Left ventricle myocardium superior (tissue), 1 donor: ENCODE measurements around the gene MTA3. TPM values are rescaled to one million over a fixed set of nuclear protein-coding genes. Genes with fewer than 3 reads are reported as not detected.
A peak's percentile ranks its signal among the peaks of the same experiment; 100 is the strongest.

Experiments used
- ATAC-seq: fragments of 200-7000 bp; cut with Tn5 transposase; one replicate; pipeline ENCODE4 v1.9.1; 2020; ENCODE audit warnings: mild to moderate bottlenecking, moderate library complexity
- DNase-seq: peaks from one replicate; pipeline ENCODE4 v3.0.0-alpha.2; 2020
- intact Hi-C: fragments of 100-400 bp; cut with micrococcal nuclease; formaldehyde crosslinking; loops from one replicate; pipeline ENCODE4 v1.11.0; 2022
- total RNA-seq: library from RNA; stranded (reverse); fragmentation: NEBNext Ultra II Directional; extraction: Animal tissue kit (Norgen Biotek cat#: 25700); gene quantifications from one replicate; pipeline ENCODE4 v1.2.1, GENCODE V29; 2021
- donor health status: DM: no; HTN: yes; CAD: no; lungs with severe emphysema.

MTA3 gene
- total RNA-seq, 1 donor from 2014 or later: 17.6 TPM

- no peak for DNase-seq
- peak; percentile 10 for ATAC-seq
- intact Hi-C loops: no loop called here
Observed at GRCh38 chr2:42752816-42753813, 184.7 kb downstream of the MTA3 start.

- intact Hi-C loops: no loop called here
- ATAC-seq: peak; percentile 79
- no peak for DNase-seq
Observed at GRCh38 chr2:42754021-42754775, 185.8 kb downstream of the MTA3 start.

- DNase-seq (no peak), ATAC-seq (peak; percentile 14)
- intact Hi-C loops: no loop called here
Observed at GRCh38 chr2:42754776-42755140, 186.3 kb downstream of the MTA3 start.

DNA sequence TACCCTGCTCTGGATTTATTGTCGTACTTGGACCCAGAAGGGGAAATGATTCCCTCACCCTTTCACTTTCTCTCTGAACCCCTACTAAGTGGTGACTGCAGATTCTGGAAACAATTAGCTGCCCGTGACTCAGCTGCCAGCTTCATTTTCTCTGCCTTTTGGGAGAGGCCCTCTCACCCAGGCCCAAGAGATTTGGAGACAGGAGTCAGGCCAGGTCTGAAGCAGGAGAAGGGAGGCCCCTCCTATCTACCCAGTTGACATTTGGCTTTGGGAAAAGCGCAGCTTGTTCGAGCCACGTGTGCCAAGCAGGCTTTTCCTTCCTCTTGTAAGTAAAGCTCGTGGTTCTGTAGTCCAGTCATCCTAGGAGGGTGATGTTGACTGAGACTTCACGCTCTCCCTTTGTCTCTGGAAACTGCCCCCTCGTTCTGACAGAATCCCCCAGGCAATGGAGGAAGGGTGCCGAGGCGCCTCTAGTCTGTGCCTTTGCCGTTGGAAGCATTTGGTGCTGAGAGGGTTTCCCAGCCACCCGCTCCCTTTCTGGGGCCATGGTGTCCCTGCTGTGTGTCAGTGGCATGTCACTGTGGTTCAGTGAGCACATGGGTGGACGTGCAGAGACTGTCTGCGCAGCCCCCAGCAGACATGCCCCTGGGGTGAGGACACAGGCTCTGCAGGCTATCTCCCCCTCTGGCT lies 186.9 kb downstream of the MTA3 start:
- ATAC-seq: peak; percentile 4
- no peak for DNase-seq
- intact Hi-C loops: no loop called here

DNA sequence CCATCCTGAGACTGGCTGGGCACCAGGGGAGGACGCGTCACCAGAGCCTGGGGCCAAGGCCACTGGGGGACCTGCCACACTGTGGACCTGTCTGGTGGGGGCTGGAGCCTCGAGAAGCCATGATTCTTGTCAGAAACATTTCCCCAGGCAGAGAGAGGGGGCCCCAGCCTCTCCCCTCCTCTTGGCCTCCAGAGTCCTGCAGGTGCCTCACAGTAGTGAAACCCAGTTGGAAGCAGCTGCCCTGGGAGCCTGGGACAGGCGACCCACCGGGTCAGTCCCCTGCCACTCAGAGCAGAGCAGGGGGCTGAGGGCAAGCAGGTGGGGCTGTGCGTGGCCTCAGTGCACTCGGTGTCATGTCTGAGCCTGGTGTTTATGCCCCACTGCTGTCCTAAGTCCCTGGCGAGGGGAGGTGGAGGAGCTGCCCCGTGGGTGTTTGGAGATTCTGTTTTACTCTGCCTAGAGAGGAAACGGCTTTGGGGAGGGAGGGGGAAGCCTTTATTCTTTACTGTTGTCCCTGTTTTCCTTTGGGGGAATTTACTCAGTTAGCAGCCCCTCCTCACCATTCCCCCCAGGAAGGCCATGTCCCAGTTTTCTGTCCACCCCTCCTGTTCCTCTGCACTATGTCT lies 187.8 kb downstream of the MTA3 start:
- ATAC-seq (no peak), DNase-seq (no peak)
- intact Hi-C loops: no loop called here

- DNase-seq (no peak), ATAC-seq (no peak)
- intact Hi-C loops: no loop called here
Observed at GRCh38 chr2:42756966-42757513, 188.6 kb downstream of the MTA3 start.

DNA sequence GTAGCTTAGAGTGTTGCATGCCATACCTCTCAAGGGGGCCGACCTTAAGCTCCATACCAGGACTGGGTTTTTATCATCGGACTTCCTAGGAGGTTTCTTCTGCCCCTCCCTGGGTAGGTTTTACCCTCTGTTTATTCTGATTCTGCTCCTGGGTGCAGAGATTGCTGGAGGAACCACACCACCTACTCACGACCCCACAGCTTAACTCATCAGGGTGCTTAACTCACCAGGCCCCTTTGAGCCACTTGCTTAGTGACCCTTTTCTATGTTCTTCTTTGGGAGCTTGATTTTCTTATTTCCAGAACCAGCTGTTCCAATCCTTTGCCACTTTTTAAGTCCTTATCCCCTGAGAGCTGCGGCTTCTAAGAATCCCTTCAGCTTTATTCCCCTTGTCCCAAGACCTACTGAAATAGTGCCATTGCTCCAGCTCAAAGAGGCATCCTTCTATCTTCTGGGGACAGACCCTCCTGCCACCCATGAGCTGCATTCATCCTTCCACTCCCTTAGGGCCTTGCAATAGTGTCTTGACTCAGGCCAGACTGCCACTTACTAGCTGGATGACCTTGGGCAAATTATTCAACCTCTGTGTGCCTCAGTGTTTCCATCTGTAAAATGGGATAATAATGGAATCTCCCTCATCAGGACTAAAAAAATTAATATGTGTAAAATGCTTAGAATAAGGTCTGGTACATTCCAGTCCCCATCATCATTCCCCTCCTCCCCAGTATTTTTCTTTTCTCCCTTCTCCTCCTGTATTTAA lies 189.7 kb downstream of the MTA3 start:
- ATAC-seq (no peak), DNase-seq (no peak)
- intact Hi-C loops: no loop called here

DNA sequence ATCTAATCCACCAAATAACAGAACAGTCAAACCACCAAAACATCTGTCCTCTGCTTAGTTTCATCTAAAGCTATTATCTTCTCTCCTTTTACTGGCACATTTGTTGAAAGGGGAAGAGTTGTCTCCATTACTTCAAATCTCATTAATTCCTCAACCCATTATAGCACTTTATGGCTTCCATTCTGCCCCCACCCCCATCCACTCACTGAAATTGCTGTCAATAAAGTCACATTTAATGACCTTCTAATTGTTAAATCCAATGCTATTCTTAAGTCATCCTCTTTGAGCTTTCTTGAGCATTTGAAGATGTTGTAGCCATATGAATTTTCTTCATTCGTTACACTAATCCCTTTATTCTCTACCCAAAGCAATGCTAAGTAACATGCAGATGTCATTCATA lies 190.3 kb downstream of the MTA3 start:
- intact Hi-C loops: no loop called here
- no peak for ATAC-seq
- DNase-seq: no peak

GRCh38 chr2:42761554-42761953 lies 193.1 kb downstream of the MTA3 start:
- intact Hi-C loops: no loop called here
- DNase-seq: no peak
- ATAC-seq: no peak

DNA sequence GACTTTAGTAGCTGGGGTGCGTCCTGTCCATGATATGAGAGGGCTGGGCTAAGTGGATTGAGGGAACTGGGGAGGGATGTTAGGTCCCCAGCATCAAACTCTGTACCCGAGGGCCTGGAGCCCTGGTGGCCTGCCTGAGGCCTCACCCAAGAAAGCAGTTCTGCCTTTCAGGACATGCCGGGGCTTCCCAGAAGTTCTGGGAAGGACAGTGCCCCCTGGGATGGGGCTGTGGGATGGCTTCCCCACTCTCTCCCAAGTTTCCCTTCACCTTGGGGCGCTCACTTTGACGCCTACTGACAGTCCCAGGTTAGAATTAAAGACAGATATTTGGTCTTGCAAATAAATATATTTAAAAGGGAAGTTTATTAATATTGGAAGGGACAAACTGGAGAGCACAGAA lies 193.7 kb downstream of the MTA3 start:
- ATAC-seq (no peak), DNase-seq (no peak)
- intact Hi-C loops: no loop called here

DNA sequence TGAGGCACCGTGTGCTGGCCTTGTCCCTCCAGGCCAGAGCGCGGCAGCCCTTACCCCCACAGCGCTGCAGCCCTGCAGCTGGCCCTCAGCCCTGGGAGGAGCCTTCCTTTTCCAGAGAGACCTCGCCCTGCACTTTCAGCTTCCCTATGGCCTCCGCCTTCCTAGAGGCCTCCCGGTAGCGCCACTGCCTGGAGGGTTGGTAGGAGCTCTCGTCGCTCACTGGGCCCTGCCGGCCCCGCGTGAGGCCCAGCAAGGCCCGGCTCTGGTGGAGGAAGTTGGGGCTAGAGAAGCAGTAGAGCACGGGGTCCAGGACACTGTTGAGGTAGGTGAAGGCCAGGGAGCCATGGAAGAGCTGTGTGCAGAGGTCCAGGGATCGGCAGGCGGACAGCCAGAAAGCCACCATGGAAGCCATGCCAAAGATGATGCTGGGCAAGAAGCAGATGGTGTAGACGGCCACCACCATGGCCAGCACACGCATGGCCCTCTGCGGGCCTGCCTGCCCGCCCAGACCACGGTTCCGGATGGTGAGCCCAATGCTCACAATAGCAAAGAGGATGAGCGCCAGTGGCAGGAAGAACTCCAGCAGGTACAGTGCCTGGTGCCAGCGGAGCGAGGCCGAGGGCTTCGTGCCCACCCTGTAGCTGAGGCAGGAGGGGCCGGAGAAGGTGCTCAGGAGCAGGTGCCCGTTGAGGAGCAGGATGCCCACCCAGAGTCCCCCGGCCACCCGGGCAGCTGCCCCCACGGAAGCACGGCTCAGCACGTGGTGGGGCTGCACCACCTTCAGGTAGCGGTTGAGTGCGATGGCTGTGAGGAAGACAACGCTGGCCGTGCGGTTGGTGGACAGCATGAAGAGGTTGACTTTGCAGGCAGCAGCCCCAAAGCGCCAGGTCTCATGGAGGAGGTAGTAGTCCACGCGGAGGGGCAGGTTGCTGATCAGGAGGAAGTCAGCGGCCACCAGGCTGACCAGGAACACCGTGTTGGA lies 194.7 kb downstream of the MTA3 start:
- DNase-seq (no peak), ATAC-seq (no peak)
- intact Hi-C loops: no loop called here

GRCh38 chr2:42764096-42764495 lies 195.7 kb downstream of the MTA3 start, which contains the start of gene OXER1:
TSS of gene OXER1 (minus strand) at chr2:42764135. CDS start at chr2:42764062, 73 bp downstream.
- intact Hi-C loops: no loop called here
- ATAC-seq: no peak

GRCh38 chr2:42764901-42765300 lies 196.5 kb downstream of the MTA3 start:
- DNase-seq: no peak
- intact Hi-C loops: no loop called here
- no peak for ATAC-seq

More at GRCh38 chr2:42764096-42764495, 195.7 kb downstream of the MTA3 start, which contains the start of gene OXER1:
- no peak for DNase-seq

- no peak for DNase-seq
- intact Hi-C loops: no loop called here
- ATAC-seq: no peak
Observed at GRCh38 chr2:42765686-42766085, 197.3 kb downstream of the MTA3 start.

DNA sequence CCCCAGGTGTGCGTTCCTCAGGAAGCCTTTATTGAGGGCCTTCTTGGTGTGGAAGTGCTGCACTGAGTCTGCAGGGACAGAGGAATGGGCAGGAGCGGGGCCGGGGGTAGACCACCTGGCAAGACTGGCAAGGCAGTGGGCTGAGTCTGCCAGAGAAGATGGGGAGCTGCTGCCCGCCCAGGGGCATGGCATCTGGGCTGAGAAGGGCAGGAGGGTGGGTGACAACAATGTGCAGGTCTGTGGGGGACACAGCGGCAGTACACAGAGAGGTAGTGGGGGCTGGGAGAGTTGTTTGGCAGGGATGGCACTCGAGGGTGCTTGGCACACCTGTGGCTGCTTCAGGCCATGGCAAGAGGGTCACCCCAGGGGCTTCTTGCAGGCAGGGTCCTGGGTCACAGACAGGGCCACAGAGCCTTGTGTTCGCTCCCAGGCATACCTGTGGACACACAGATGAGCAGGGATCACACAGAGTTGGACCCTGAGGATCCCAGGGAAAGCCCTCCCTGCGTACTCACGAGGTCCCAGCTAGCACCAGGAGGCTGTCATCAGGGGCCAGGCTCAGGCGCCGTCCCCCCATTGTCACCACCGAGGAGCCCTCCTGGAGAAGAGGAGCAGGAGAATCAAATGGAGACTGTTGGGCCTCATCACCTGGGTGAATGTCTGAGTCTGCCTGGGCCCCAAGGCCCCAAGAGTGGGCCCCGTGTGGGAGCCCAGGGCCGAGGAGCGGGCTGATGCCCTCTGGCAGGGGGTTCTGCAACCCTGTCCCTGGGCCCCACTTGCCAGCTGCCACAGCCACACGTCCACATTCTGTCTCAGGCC lies 198.9 kb downstream of the MTA3 start:
- intact Hi-C loops: no loop called here
- DNase-seq (no peak), ATAC-seq (no peak)
